Measurements from ENCODE around the gene TTC3.

GRCh38 chr21:37159053-37159776 is 86.2 kb downstream of the TTC3 start:
- TF ChIP-seq YY1 (tag by site-specific recombination; IDR thresholded peaks at IDR 0.05) (no peak), CTCF (tag by site-specific recombination; IDR thresholded peaks at IDR 0.05) (no peak), ZBTB7A (tag by site-specific recombination; IDR thresholded peaks at IDR 0.05; ENCODE audit: low read depth) (no peak), ZSCAN23 (tag by site-specific recombination; IDR thresholded peaks at IDR 0.05) (no peak), ZNF37A (tag by site-specific recombination; IDR thresholded peaks at IDR 0.05) (no peak), ZNF610 (tag by site-specific recombination; IDR thresholded peaks at IDR 0.05; ENCODE audit: borderline replicate concordance) (no peak), ZNF335 (tag by site-specific recombination; conservative IDR thresholded peaks at IDR 0.05) (no peak), KLF16 (tag by site-specific recombination; IDR thresholded peaks at IDR 0.05) (no peak), ZNF837 (tag by site-specific recombination; IDR thresholded peaks at IDR 0.05) (no peak), ZNF121 (tag by site-specific recombination; IDR thresholded peaks at IDR 0.05) (no peak), REST (tag by site-specific recombination; IDR thresholded peaks at IDR 0.05) (no peak), MEIS1 (CRISPR knock-in tag; IDR thresholded peaks at IDR 0.05; ENCODE audit: borderline replicate concordance) (no peak), KLF10 (tag by site-specific recombination; IDR thresholded peaks at IDR 0.05) (no peak)
- TF ChIP-seq, protein P1, sequence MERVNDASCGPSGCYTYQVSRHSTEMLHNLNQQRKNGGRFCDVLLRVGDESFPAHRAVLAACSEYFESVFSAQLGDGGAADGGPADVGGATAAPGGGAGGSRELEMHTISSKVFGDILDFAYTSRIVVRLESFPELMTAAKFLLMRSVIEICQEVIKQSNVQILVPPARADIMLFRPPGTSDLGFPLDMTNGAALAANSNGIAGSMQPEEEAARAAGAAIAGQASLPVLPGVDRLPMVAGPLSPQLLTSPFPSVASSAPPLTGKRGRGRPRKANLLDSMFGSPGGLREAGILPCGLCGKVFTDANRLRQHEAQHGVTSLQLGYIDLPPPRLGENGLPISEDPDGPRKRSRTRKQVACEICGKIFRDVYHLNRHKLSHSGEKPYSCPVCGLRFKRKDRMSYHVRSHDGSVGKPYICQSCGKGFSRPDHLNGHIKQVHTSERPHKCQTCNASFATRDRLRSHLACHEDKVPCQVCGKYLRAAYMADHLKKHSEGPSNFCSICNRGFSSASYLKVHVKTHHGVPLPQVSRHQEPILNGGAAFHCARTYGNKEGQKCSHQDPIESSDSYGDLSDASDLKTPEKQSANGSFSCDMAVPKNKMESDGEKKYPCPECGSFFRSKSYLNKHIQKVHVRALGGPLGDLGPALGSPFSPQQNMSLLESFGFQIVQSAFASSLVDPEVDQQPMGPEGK (tag by site-specific recombination; IDR thresholded peaks at IDR 0.05): no peak
